HG03095 (cell line): Measurements from ENCODE around the gene PROK1.

Experiments used
- ATAC-seq: cut with Tn5 transposase; IDR thresholded peaks from one replicate; pipeline ENCODE4 v1.9.1; 2021; ENCODE audit warnings: moderate library complexity; ENCODE audit not compliant: unreplicated experiment

Gene PROK1

DNA sequence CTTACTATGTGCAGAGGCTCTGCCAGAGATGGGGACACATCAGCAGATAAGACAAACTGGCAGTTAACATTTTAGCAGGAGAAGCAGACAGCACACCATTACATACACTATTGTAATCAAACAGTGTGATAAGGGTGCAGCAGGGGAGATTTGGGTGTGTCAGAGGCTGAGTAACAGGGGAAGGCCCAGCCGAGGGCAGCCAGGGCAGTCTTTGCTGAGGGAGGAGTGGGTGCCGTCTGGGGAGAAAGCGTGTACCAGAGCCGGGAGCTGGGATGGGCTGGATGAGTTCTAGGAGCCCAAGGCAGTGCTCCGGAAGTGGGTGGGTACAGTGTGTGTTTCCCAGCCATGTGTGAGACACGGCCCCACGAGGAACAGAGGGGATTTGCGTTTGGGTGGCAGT lies 36.8 kb downstream of the PROK1 start:
- no peak for ATAC-seq

DNA sequence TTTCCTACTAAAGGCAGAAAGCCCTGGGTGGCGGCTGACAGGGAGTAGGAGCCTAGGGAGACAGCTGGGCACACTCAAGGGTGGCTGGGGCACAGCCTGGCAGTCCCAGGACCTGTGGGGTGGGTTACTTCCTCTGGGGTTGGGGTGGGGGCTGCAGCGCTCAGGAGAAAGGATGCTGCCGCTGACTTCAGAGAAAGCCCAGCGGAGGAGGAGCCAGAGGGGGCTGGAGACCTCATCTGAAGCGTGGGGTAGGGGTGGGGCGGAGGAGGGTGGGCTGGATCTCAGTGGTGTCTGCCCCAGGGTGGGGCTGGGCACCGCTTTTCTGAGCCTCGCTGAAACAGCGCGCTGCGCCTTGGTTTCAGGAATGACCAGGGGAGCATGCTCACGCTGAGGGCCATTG lies 37.2 kb downstream of the PROK1 start:
- ATAC-seq = no peak

DNA sequence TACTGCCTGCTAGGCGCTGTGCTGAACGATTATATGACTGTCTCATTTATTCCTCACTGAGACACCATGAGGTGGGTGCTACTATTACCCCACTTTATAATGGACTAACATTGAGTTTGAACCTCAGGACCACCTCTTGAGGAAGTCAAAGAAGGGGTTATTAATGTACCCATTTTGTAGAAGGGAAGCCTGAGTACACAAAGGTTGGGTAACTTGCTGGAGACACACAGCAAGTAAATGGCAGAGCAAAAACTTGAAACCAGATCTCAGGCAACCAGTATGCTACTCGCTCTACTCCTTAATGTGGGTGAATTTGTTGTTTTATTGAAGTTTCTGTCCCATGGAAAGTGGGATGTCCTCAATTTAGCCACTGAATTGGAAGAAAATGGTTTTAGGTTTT lies 37.9 kb downstream of the PROK1 start:
- no peak for ATAC-seq

DNA sequence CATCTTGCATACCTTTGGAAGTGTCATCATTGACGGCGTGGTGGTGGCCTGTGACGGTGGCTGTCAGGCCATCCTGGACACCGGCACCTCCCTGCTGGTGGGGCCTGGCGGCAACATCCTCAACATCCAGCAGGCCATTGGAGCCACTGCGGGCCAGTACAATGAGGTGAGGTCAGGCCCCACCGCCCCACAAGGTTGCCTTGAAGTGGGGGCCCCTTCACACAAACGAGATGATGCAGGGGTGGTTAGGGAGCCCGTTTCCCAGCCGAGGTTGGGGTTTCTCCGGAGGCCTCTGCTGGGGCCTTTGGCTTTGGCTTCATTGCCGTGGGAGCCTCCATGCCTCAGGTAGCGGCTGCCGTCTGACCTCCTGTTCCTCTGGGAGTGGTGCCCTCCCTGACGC lies 38.5 kb downstream of the PROK1 start:
- ATAC-seq = no peak

DNA sequence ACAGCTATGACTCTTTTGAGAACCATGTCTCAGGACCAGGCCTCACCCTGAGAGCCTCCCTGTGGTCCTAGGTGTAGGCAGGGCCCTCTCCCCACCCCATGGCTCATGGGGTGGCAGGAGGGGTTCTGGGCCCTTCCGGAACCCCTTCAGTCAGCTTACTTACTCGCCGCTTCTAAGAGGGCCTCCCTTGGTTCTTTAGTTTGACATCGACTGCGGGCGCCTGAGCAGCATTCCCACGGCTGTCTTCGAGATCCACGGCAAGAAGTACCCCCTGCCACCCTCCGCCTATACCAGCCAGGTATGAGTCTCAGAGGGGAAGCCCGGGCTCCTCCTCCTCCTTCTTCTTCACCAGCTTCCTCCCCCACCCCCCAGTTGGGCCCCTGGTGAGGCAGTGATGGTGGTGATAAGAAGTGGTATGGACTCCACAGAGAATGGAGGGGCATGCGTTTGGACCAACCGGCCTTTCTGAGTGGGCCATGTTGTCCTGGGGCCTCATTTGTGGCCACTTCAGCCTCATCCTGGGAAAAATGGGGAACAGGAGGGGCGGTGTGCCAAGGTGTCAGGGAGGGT lies 39.1 kb downstream of the PROK1 start:
- ATAC-seq = no peak

DNA sequence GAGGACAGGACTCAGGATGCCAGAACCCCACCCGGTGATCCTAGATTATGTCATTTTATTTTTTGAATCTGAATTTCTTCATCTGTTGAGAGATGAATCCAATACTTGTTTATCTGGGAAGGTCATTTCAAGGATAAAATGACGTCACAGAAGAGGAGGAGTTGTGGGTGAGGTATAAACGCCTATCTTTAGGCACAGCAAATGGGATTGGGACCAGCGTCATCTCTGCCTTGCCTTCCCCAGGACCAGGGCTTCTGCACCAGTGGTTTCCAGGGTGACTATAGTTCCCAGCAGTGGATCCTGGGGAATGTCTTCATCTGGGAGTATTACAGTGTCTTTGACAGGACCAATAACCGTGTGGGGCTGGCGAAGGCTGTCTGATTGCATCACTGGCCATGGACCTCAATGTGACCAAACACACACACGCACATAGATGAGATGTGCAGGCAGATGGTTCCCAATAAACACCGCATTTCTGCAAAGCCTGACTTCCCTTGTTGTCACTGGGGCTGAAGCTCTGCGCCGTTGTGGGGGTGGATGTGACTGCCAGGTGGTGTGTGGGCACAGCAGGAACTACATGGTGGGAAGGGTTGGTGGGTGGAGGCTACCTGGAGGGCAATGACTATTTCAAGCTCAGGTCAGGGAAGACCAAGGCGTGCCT lies 40.0 kb downstream of the PROK1 start:
- ATAC-seq = no peak

DNA sequence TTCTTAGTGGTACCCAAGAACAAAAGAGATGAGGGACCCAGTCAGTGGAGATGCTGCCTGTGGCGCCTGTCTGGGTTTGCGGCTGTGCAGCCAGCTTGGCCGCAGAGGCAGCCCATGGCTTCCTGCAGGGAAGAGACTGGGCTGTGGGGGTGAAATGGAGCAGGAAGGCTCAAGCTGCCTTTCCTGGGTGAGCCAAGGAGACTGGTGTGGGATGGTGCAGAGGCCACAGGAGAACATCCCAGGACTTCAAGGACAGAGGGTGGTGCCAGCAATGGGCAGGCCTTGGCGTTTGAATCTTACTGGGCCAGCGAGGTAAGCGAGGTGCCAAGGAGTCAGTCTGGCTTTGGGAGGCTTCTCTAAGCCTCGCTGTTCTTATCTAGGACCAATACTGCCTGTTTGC lies 41.6 kb downstream of the PROK1 start:
- no peak for ATAC-seq

DNA sequence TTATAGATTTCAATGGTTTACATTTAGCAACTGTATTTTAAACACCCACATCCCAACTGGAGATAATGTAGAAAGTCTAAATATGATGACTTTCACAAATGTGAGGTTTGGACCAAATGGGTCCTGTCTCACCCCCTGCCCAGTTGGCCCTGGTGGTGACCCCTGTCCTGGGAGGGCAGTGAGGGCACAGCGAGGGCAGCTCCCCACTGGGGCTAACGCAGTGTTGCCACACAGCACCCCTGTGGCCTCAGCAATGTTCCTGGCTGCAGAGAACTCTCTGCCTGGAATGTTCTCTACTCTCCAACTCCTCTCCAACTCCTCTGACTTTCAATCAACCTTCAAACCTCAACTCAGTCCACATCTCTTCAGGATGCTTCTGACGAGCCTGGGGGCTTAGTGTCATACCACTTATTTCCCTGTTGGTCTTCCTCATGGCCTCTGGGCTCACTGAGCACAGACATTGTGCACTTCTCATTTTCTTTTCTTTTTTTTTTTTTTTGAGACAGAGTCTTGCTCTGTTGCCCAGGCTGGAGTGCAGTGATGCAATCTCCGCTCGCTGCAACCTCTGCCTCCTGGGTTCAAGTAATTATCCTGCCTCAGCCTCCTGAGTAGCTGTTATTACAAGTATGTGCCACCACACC lies 42.2 kb downstream of the PROK1 start:
- ATAC-seq = no peak

DNA sequence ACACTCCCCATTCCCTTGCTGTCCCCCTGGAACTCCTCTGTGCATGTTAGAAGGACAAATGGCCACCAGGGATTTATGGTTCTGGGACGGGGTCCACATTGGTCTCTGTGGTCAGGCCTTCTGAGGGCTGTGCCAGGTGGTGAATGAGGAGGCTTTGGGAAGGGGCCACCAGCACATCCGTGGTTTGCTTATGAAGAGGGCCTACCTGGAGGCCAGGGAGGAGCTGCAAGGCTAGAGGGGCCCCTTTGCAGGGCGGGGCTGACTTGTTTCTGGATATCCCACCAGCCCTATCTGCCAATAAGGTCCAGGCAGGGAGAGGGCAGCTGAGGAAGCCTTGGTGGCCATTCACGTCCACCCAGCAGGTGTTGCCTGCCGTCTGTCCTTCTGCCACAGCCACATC lies 43.1 kb downstream of the PROK1 start:
- ATAC-seq = no peak

DNA sequence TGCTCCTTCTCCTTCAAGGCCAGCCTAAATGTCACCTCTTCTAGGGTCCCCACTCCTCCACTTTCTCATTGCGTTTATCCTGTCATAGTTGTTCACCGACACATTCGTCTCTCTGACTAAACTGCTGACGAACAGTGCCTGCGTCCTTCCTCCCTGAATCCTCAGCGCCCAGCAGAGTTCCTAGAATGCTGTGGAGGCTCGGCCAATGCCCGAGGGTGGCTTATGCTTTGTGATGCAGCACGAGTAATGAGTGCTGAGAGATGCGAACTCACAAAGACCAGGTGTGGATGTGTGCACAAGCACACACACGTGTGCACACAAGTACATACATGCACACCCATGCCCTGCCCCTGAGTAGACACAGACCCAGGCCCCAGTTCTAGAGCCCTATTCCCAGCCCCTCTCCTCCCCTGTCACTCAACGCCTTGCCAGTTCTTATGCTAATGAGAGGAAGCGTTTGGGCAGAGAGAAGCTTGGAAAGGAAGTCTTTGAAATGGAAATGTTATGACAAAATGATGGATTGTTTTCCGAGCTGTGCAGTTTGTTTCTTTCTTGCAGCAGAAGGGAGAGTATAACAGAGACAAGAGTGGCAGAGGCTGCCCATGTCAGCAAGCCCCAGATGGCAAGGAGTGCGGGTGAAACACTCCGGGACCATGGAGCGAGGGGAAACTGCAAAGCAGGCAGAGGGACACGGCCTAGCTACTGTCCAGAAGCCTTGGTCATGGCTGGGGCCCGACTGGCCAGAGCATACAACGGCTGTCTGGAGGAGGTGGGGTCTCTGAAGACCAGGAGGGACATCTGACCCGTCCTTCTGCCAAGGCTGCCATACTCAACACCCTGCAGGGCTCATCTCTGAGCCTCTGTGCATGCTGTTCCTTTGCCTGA lies 43.8 kb downstream of the PROK1 start:
- ATAC-seq = no peak

DNA sequence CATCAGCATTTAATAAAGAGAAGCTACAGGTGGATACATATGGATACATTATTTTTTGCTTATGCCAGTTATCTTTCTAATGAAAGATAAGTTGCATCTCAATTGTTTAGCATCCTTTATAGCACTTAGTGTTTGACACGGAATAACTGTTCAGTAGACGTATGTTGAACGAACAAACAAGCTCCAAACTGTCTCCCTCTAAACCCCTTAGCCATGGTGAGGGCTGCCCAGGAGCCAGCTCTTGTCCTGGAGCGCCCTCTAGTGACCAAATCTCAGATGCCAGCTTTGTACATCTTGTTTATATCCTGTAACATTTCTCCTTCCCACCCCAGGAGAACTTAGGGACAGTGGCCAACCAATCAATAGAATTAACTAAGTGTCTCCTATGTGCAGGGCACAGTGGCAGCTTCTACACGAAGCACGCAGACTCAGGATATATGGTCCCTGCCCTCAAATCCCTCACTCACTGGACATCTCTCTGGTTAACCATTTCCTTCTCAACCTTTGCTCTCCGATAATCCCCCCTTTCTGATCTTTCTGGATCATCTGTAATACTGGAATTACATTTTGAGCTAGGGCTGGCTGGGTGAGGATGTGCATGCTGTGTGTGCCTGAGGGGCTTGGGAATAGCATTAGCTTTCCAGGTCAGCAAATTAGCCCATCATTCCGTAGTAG lies 45.1 kb downstream of the PROK1 start:
- no peak for ATAC-seq

DNA sequence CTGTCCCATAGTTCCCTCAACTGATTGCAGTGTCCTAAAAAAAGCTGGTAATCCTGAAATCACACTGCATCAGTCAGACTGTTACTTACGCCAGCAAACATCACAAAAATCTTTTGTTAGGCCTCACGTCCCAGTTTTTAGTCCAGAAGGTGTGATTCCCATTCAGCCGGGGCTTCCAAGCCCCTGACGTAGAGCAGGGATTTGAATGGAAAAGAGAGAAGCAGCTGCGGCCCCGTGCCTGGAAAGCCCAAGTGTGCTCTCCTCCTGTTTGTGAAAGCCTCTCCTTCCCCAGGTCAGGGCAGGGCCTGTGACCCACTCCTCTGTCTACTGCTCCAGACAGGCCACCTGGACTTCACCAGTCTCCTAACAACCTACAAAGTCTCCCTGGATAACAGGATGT lies 47.3 kb downstream of the PROK1 start:
- ATAC-seq = no peak

DNA sequence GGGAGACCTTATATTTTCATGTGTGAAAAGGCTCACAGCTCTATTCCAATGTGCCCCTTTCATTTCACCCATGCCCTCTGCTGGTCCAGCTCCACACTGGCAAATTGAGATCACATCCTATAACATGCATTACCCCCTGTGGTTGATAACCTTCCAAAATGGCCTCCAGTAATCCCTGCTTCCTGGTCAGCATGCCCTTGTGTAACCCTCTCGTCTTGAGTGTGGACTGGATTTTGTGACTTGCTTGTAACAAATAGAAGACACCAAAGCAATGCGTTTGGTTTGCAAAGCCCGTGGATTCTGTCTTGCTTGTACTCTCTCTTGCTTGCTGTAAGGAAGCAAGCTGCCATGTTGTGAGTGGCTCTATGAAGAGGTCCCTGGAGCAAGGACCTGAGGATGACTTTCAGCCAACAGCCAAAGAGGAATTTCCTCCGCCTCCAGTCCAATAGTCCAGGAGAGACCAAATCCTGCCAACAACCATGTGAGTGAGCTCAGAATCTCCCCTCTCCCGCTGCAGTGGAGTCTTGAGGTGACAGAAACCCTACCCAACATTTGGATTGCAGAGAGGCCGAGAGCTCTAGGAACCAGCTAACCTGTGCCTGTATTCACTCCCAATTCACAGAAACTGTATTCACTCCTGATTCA lies 50.7 kb downstream of the PROK1 start:
- ATAC-seq = no peak

DNA sequence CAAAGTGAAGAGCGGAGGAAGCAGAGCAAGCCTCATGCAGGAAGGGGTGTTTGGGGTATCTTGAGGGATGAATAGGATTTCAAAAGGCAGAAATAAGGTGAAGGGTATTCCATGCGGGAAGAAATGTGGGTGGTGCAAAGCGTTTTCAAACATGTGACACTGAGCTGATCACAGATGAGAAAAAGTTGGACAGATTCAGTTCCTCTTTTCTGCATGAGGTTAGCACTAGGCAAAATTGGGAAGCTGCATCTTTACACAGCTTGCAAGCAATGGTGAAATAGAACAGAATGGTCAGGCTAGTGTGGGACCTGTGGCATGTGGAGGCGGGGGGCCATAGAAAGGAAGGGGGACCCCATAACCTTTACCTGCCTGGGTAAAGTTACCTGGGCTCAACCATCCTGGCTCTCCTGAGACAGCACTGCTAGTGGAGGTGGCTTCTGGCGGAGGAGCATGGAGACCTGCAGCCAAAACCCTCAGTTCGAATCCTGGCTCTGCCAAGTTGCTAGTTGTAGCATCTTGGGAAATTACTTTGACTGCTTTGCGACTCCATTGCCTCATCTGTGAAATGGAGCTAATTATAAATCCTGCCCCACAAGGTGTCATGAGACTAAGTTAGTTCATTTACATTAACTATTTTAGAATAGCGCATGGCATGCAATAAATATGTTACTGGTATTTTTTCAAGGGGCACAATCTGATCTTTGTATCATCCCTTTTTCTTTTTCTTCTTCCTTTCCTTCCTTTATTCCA lies 51.6 kb downstream of the PROK1 start:
- no peak for ATAC-seq

DNA sequence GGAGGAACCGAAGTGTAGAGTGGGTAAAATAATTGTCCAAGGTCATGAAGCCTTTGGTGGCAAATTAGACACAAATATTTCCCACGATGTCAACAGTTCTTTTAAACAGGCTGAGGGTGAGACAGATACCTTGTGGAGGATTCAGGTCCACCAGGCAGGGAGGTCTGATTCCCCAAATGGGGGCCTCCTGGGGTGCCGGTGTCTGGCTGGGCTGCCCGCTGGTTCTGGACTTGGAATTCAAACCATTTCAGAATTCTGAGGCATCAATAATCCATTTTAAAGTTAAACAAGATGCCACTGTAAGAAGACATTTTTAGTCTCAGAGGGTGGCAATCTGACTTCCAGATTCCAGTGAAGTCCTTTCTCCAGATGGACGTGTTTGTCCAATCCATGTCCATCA lies 52.5 kb downstream of the PROK1 start:
- no peak for ATAC-seq

DNA sequence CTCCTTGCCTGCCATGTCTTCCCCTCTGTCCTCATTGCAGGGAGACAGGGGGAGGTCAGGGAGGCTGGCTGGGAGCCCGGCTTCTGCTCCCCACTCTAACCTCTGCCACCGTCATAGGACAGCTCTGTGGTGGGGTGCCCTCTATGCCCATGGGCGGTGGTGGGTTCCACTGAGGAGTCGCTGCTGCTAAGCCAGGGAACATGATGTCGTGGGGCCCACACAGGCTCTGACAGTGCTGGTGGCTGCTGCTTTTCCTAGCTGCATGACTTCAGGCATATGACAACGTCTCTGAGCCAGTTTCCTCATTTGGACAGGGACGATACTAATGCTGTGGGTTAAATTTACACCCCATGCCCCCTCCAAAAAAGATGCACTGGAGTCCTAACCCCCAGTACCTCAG lies 53.3 kb downstream of the PROK1 start:
- ATAC-seq = no peak

DNA sequence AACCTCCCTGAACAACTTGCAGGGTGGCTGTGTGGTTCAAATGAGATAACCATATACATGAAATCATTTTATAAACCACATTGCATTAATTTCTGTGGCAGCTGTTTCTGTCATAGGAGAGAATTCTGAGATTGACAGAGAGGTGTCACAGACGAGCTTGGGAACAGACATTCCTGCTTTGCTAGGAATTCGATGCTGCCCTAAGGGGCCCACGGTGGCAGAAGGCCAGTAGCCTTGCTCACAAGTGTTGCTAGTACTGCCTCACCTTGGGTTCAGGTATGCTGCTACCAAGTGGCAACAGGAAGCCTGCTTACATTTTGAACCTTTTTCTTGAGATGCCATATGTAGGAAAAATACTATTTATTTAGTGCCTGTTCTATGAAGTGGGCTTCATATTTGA lies 54.6 kb downstream of the PROK1 start:
- ATAC-seq = no peak

DNA sequence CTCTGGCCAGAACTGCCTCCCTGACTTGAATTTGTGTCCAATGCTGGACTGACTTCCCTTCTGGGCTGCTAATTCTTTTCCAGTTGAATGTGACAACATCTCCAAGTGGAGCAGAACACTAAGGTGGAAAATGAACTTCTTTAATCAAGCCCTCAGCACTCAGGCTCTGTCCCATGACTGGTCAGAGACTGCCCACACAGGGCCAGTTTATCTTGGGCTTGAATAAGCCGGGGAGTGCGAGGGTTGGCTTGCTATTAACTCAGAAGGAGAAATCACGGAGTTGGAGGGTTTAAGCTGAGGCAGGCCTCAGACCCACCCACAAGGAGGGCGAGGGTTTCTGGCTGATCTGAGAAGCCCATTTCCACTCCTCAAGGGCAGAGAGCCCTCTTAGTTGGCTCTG lies 55.6 kb downstream of the PROK1 start:
- ATAC-seq = no peak
